Neural progenitor cell (in vitro differentiated cells): Measurements from ENCODE around the gene DDX27.

Source experiments
- EZH2 ChIP-seq: fragments of 200-600 bp; sonication (generic); IDR thresholded peaks from 2 replicates; pipeline ENCODE4 v1.6.1; 2017; ENCODE audit warnings: antibody characterized with exemption, mild to moderate bottlenecking, moderate library complexity
- EZH2phosphoT487 ChIP-seq: fragments of 200-600 bp; sonication (generic); IDR thresholded peaks from 2 replicates; pipeline ENCODE4 v1.6.1; 2017; ENCODE audit warnings: antibody characterized with exemption
- TF ChIP-seq, protein P1 (sequence below): fragments of 200-600 bp; sonication (generic); IDR thresholded peaks from 2 replicates; pipeline ENCODE4 v1.5.1; 2017; ENCODE audit warnings: antibody characterized with exemption, mild to moderate bottlenecking

DNA sequence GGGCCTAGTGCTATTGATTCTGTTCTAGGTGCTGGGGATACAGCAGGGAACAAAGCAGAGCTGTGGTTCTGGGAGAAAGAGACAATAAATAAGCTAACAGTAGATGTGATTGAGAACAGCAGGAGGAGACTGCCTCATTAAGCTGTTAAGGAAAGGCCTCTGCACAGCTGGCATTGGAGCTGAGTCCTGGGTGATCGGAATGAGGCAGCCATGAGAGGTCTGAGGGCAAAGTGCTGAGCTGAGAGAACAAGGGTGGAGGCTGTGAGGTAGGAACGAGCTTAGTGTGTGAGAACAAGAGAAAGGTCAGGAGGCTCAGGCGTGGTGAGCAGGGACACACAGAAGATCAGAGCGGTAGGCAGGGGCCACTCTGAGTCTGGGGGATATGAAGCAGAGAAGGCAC, 18.3 kb downstream of the DDX27 start:
- peak; percentile 34 for TF ChIP-seq EZH2phosphoT487
- TF ChIP-seq, protein P1, sequence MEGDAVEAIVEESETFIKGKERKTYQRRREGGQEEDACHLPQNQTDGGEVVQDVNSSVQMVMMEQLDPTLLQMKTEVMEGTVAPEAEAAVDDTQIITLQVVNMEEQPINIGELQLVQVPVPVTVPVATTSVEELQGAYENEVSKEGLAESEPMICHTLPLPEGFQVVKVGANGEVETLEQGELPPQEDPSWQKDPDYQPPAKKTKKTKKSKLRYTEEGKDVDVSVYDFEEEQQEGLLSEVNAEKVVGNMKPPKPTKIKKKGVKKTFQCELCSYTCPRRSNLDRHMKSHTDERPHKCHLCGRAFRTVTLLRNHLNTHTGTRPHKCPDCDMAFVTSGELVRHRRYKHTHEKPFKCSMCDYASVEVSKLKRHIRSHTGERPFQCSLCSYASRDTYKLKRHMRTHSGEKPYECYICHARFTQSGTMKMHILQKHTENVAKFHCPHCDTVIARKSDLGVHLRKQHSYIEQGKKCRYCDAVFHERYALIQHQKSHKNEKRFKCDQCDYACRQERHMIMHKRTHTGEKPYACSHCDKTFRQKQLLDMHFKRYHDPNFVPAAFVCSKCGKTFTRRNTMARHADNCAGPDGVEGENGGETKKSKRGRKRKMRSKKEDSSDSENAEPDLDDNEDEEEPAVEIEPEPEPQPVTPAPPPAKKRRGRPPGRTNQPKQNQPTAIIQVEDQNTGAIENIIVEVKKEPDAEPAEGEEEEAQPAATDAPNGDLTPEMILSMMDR = no peak
- no peak for TF ChIP-seq EZH2
